Right lobe of liver (tissue), 4 donors: Measurements from ENCODE around the gene SLC2A4RG.

Experiments used
- CTCF ChIP-seq, 4 donors: fragments of 200-600 bp in 3 of 4; fragments of 450-650 bp in 1 of 4; IDR thresholded peaks; one replicate each; pipeline versions ENCODE4 v1.5.1 to v1.8.0; 2016 to 2022; ENCODE audit warnings: antibody characterized with exemption in 4 of 4, mild to moderate bottlenecking in 2 of 4
- POLR2A ChIP-seq: fragments of 450-650 bp; IDR thresholded peaks from one replicate; pipeline ENCODE4 v1.6.1; 2017; ENCODE audit warnings: antibody characterized with exemption, mild to moderate bottlenecking
- donor health status: DM: no; HTN: no; CAD: no.
- donor health status: DM: no; HTN: no; CAD: no.
- donor health status: DM: no; HTN: yes; CAD: no.

- TF ChIP-seq POLR2A (no peak), CTCF (IDR thresholded peaks at IDR 0.05) (no peak)
Observed at GRCh38 chr20:63708301-63709148, 31.1 kb upstream of the SLC2A4RG start.
